SW480 (cell line): Measurements from ENCODE around the gene HAVCR2.

Experiments
- DNase-seq: peaks from one replicate; pipeline ENCODE4 v3.0.0-alpha.2; 2016; ENCODE audit warnings: low spot score

Gene HAVCR2

DNA sequence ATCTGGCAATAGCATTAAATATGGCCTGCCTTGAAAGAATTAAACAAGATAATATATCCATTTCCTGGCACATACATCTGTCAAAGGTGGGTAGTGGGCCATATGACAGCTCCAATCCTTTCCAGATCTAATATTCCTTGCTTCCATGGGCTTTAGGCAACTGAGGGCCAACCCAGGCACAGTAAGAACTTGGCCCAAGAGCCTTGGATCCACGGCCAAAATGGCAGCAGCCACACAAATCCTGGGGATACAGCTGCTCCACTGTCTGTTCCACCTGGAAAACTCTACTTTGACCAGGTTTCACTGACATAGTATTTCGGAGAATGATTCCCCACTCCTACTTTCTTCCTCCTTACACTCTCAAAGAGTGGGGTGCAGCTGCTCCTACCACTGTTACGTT lies 63.2 kb downstream of the HAVCR2 start:
- no peak for DNase-seq

DNA sequence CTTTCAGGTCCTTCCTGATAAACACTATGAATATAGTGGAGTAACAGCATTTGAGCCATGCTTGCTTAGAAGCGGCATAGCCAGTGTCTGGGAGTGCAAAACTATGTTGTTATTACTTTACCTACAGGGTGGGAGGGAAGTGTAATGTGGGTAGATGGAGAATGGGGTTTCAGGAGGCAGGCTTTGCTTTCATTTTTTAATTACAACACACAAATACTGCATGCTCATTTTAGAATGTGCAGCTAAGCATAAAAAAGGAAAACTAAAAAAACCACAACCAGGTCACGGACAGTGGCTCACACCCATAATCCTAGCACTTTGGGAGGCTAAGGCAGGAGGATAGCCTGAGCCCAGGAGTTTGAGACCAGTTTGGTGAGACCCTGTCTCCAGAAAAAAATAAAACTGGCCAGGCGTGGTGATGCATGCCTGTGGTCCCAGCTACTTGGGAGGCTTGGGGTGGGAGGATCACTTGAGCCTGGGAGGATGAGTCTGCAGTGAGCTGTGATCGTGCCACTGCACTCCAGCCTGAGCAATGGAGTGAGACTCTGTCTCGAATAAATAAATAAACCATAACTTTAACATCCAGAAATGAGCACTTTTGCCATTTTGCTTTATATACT lies 70.2 kb downstream of the HAVCR2 start:
- DNase-seq: no peak
